ENCODE data around the gene AGTRAP.

Gene AGTRAP

GRCh38 chr1:11764519-11764918 is 28.6 kb downstream of the AGTRAP start:
- DNase-seq: no peak

- no peak for DNase-seq
Observed at GRCh38 chr1:11765661-11766428, 29.9 kb downstream of the AGTRAP start.

GRCh38 chr1:11766429-11766776 is 30.5 kb downstream of the AGTRAP start:
- DNase-seq: no peak

- no peak for DNase-seq
Observed at GRCh38 chr1:11767922-11768704, 32.2 kb downstream of the AGTRAP start.

- DNase-seq: no peak
Observed at GRCh38 chr1:11768821-11769220, 32.9 kb downstream of the AGTRAP start.

- DNase-seq: no peak
Observed at GRCh38 chr1:11769274-11769673, 33.3 kb downstream of the AGTRAP start.

- DNase-seq: no peak
Observed at GRCh38 chr1:11770011-11770410, 34.1 kb downstream of the AGTRAP start.

GRCh38 chr1:11771481-11772043 is 35.6 kb downstream of the AGTRAP start:
- no peak for DNase-seq

GRCh38 chr1:11772458-11772857 is 36.5 kb downstream of the AGTRAP start:
- peak; percentile 9 for DNase-seq

- DNase-seq: no peak
Observed at GRCh38 chr1:11774753-11775152, 38.8 kb downstream of the AGTRAP start.

GRCh38 chr1:11777658-11778322 is 41.9 kb downstream of the AGTRAP start:
- DNase-seq: no peak

GRCh38 chr1:11778336-11778735 is 42.4 kb downstream of the AGTRAP start:
- no peak for DNase-seq

- no peak for DNase-seq
Observed at GRCh38 chr1:11778844-11779623, 43.1 kb downstream of the AGTRAP start.

GRCh38 chr1:11779715-11780379 is 43.9 kb downstream of the AGTRAP start:
- no peak for DNase-seq

- DNase-seq: no peak
Observed at GRCh38 chr1:11780380-11781147, 44.6 kb downstream of the AGTRAP start.

- no peak for DNase-seq
Observed at GRCh38 chr1:11781297-11781696, 45.4 kb downstream of the AGTRAP start.

- no peak for DNase-seq
Observed at GRCh38 chr1:11782127-11782708, 46.3 kb downstream of the AGTRAP start.

GRCh38 chr1:11783556-11783955 is 47.6 kb downstream of the AGTRAP start:
- DNase-seq: no peak

GRCh38 chr1:11784256-11784992 is 48.5 kb downstream of the AGTRAP start:
- DNase-seq: no peak
